Measurements from ENCODE around the gene ANKRD16. TPM values are rescaled to one million over a fixed set of nuclear protein-coding genes. Genes with fewer than 3 reads are reported as not detected.

ANKRD16 gene
- total RNA-seq, 1 experiment from 2014 or later, result 6.9 TPM

DNA sequence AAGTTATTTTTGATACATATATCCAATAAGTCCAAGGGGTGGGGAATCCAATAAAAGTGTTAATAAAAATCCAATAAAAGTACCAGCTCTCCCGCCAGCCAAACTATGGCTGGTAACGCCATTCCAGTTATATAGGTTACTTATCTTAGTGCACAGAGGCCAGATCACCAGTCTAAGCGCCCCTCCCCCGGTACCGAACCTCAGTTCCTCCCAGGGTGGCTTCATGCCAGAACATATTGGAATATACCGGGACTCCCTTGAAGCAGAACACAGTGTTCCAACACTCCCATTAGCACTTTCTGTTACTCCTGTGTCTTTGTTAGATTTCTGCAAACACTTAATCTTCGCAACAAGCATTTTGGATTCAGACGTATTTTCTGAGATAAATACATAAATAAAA lies 7.8 kb upstream of the ANKRD16 start:
- no peaks in the 10 kb centered on the region for H3K4me1 ChIP-seq (ENCODE audit: control insufficient read depth, insufficient read depth, low read length)
- no peaks in the 10 kb centered on the region for H3K9me3 ChIP-seq (ENCODE audit: control insufficient read depth, insufficient read depth, low read depth, low read length)
- no peak overlapping the region for H3K4me3 ChIP-seq (ENCODE audit: low read depth in 2 of 2, low read length in 2 of 2)
- ChIA-PET POLR2A (no interaction called here), CTCF (no interaction called here)
- H3K36me3 ChIP-seq (ENCODE audit: control insufficient read depth, insufficient read depth, low read length), result no peaks in the 10 kb centered on the region; the same call in 1 of the 2 replicates
- no peak for DNase-seq (ENCODE audit: low read depth, low spot score)
- H3K27me3 ChIP-seq (ENCODE audit: control insufficient read depth, insufficient read depth, low read length), result no peaks in the 10 kb centered on the region
- in situ Hi-C loops (cut with HindIII; ENCODE audit: low pct_unique_long_range_greater_than_20kb, low sequenced_read_pairs), result no loop called here
- no TSS peak for BruUV-seq (replicated peaks)
- intact Hi-C loops (cut with micrococcal nuclease; ENCODE audit: unreplicated experiment), result no loop called here
- ATAC-seq, result no peak
- H3K27ac ChIP-seq (ENCODE audit: low read length), result no peak overlapping the region
- TF ChIP-seq TCF7L2 (IDR thresholded peaks at IDR 0.05; ENCODE audit: low read depth, low read length), result no peak
- TF ChIP-seq SIN3A (IDR thresholded peaks at IDR 0.05; ENCODE audit: borderline replicate concordance, insufficient read depth, low read depth, low read length), result no peak
- TF ChIP-seq POLR2AphosphoS5 (IDR thresholded peaks at IDR 0.05; ENCODE audit: low read depth, low read length), result no peak
- TF ChIP-seq REST (IDR thresholded peaks at IDR 0.05; ENCODE audit: insufficient read depth in 1 of 2, low read depth in 2 of 2, low read length in 1 of 2), result no peak
- no peak for TF ChIP-seq CTCF (IDR thresholded peaks at IDR 0.05)

DNA sequence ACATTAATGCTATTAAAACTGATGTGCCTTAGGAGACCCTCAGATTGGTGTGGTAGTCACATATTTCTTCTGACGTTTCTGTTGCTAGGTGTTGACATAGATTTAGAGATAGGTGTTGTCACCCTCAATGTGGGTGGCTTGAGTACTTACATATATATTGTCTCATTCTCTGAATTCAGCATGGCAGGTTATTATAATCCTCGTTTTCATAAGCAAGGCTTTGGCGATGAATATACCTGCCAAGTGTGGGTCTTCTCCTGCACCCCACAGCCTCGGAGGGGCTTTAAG lies 7.3 kb upstream of the ANKRD16 start:
- Histone ChIP-seq H3K27me3 (ENCODE audit: control insufficient read depth, insufficient read depth, low read length) (no peaks in the 10 kb centered on the region), H3K36me3 (ENCODE audit: control insufficient read depth, insufficient read depth, low read length) (no peaks in the 10 kb centered on the region; the same call in 1 of the 2 replicates), H3K4me3 (ENCODE audit: low read depth in 2 of 2, low read length in 2 of 2) (no peak overlapping the region), H3K27ac (ENCODE audit: low read length) (no peak overlapping the region), H3K4me1 (ENCODE audit: control insufficient read depth, insufficient read depth, low read length) (no peaks in the 10 kb centered on the region), H3K9me3 (ENCODE audit: control insufficient read depth, insufficient read depth, low read depth, low read length) (no peaks in the 10 kb centered on the region)
- no TSS peak for BruUV-seq (replicated peaks)
- TF ChIP-seq POLR2AphosphoS5 (IDR thresholded peaks at IDR 0.05; ENCODE audit: low read depth, low read length) (no peak), REST (IDR thresholded peaks at IDR 0.05; ENCODE audit: insufficient read depth in 1 of 2, low read depth in 2 of 2, low read length in 1 of 2) (no peak), SIN3A (IDR thresholded peaks at IDR 0.05; ENCODE audit: borderline replicate concordance, insufficient read depth, low read depth, low read length) (no peak), CTCF (IDR thresholded peaks at IDR 0.05) (no peak), TCF7L2 (IDR thresholded peaks at IDR 0.05; ENCODE audit: low read depth, low read length) (no peak)
- intact Hi-C loops (cut with micrococcal nuclease; ENCODE audit: unreplicated experiment), result no loop called here
- ATAC-seq, result no peak
- CTCF ChIA-PET, result no interaction called here
- in situ Hi-C loops (cut with HindIII; ENCODE audit: low pct_unique_long_range_greater_than_20kb, low sequenced_read_pairs), result no loop called here
- no peak for DNase-seq (ENCODE audit: low read depth, low spot score)
- POLR2A ChIA-PET, result no interaction called here

Measured in Panc1 (cell line).